ENCODE results near the gene AP5Z1.

AP5Z1 gene

DNA sequence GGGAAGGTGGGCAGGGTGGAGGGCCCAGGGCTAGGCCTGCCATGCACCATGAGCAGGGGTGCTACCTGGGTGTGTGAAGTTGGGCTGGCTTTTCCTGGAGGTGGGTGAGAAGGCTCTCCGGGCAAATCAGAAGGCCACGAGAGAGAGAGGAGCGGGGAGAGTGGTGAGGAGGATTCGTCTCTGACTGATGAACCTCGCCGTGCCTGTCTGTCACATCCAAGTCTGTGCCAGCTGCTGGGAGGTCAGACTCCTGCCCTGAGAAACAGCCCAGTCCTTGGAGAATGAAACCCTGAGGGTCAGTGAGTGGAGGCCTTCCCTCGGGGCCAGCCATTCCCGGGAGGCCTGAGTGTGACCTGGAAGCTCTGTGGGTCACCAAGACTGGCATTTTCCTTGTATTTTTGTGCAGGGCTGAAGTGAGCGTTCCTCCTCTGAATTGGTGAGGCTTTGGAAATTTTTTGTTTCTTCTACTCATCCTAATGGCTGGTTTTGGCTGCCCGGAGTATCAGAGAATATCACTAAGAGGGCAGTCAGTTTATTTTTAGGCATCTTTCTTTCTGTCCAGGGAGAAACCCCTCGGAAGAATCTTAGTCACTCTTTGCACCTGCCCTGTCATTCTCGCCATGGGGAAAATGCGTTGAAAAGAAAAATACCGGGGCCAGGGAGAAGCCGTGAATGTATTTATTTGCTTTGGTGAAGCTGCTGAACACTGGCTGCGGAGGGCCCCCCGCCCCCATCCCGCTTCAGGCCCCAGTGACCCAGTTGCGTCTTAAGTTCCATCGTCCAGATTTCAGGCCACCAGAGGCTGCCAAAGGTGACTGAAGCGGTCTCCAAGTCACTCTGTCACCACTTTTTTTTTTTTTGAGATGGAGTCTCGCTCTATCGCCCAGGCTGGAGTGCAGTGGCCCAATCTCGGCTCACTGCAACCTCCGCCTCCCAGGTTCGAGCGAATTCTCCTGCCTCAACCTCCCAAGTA lies 6.5 kb upstream of the AP5Z1 start:
- DNase-seq = no peak

GRCh38 chr7:4769761-4770160 lies 5.7 kb upstream of the AP5Z1 start:
- DNase-seq = no peak

DNA sequence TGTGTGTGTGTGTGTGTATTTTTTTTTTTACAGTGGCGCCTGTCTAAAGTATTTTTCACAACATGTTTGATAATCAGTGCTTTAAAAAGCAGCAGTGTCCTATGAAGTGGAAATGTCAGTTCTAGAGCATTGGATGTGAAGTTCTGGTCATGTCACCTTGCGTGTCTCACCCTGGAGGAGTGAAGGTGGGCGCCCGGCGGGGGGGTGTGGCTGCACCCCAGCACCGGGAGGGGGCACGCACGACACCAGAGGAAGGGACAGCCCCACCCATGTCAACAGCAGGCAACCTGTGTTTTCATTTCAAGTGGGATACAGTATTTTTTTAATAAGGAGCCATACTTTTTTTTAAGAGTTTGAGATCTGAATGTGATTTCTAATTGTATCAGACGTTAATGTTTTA lies 4.5 kb upstream of the AP5Z1 start:
- no peak for DNase-seq

DNA sequence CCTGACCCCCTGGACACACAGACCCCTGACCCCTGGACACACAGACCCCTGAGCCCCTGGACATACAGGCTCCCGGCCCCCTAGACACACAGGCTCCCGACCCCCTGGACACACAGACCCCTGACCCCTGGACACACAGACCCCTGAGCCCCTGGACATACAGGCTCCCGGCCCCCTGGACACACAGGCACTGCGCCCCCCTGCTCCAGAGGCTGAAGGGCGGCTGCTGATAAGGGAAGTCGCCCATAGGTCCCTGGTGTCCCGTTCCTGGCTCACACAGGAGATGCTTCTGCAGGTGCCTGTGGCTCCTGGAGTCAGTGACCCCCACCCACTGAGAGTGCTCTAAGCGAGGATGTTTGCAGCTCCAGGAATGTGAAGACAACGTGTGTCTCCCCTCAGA lies 3.7 kb upstream of the AP5Z1 start:
- no peak for DNase-seq

DNA sequence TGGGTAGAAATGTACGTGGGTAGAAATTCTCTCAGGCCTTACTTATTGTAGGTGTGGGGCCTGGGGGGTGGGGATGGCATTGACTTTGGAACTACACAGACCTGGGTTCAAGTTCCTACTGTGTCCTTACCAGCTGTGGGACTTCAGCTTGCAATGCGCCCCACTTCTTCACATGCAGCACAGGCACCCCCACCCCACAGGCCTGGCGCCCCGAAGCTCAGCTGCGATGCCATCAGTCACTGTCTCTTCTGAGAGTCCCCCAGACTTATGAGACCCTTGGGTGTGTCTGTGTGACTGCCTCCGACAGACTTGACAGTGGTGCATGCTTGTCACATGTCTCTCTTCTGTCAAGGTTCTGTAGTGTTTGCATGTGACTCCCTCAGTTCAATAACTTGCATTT lies 3.1 kb upstream of the AP5Z1 start:
- DNase-seq = no peak

DNA sequence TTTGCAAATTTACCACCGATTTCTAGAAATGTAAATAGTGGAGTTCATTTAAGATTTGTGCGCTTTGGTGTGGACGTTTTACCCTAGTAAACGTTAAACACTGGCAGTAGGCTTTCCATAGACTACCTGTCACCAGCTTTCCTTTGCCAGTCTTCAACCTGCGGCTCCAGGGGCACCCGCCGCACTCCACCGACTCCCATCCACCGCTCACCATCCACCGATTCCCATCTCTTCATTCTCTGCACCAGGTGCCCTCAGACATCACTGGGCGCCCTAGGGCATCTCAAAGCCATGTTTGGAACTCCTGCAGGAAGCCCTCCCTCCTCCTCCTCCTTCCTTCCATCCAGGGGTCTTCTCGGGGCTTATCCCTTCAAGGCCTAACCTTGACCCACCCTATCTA lies 1.4 kb upstream of the AP5Z1 start:
- DNase-seq = no peak

DNA sequence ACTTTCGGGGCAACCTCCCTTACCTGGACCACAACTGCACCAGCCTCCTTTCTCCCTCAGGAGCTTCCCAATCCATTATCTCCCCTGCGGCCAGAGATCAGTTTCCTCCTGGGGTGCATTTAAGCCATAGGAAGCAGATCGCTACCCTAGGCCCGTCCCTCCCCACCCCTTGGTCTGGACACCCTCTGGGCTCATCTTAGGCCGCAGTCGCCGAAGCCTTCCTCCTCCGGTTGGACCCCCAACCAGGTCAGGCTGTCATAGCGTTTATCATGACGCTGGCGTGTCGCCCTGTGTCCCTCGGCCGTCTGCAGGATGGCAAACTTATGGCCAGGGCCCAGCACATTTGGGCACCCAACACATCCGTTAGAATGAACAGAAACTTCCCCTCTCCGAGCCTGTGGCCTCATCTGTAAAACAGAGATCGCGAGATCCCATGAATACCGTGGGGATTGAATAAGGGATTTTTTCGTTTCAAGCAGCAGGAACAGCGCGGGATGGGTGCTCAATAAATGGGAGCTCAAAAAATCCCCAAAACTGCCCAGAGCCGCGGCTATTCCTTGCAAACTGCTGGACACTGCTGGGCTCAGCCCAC lies 669 bp upstream of the AP5Z1 start:
- DNase-seq = peak; percentile 71

DNA sequence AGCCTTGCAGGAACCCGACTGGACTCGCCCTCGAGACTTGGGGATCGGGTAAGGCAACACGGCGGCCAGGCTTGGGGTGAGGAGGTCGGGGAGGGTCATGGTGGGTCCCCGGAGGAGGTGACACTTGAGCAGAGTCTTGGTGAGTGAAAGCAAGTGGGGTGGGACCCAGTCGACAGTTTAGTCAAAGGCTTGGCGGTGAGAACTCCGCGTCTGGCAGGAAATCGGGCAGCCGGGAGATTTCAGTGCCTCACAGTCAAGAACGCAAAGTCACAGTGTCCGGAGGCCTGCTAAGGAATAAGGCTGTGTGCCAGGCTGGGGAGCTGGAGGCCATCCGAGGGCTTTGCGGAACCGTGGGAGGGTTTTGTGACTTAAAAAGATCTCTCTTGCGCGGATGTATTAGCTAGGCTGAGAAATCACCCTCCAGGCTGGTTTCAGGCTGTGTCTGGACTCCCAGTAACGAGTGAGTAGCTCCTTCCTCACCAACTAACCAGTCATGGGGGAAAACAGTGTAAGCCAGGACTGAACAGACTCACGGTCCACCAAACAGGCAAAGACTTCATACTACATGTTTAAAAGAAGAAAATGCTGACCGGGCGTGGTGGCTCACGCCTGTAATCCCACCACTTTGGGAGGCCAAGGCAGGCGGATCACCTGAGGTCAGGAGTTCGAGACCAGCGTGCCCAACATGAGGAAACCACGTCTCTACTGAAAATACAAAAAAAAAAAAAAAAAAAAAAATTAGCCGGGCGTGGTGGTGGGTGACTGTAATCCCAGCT lies 613 bp downstream of the AP5Z1 start:
- DNase-seq = peak; percentile 63

DNA sequence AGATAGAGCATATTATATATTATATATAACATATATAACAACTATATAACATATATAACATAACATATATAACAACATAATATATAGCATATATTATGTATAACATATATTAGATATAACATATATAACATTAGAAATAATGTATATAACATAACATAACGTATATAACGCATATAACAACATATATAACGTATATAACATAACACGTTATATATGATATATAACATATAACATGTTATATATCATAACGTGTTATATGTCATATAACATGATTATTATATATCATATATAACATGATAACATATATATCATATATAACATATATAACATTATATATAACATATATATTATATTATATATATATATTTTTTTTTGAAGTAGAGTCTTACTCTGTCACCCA lies 3.7 kb downstream of the AP5Z1 start:
- DNase-seq = no peak

DNA sequence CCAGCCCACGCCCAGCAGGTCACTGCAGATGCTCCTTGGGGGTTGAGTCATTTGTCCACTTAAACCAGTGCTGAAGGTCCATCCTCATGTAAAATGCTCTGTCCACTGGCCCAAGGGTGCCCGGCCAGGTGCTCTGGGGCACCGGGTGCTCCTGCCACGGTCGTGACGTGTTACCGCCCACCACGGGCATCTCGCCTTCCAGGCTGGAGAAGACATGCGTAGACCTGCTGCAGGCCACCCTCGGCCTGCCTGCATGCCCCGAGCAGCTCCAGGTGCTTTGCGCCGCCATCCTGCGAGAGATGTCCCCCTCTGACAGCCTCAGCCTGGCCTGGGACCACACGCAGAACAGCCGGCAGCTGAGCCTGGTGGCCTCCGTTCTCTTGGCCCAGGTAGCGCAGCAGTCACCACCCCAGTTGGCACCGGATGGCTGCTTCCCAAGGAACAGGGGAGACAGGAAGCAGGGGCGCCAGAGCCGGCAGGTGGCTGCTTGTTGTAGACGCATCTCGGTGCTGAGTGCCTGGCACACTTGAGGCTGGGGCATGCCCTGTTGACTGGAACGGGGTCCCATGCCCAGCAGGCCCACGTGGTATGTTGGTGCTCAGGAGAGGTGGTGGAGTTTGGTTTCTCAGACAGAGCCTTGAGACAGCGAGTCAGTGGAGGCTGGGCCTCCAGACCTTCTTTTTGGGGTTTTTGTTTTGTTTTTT lies 6.1 kb downstream of the AP5Z1 start:
- DNase-seq = no peak

DNA sequence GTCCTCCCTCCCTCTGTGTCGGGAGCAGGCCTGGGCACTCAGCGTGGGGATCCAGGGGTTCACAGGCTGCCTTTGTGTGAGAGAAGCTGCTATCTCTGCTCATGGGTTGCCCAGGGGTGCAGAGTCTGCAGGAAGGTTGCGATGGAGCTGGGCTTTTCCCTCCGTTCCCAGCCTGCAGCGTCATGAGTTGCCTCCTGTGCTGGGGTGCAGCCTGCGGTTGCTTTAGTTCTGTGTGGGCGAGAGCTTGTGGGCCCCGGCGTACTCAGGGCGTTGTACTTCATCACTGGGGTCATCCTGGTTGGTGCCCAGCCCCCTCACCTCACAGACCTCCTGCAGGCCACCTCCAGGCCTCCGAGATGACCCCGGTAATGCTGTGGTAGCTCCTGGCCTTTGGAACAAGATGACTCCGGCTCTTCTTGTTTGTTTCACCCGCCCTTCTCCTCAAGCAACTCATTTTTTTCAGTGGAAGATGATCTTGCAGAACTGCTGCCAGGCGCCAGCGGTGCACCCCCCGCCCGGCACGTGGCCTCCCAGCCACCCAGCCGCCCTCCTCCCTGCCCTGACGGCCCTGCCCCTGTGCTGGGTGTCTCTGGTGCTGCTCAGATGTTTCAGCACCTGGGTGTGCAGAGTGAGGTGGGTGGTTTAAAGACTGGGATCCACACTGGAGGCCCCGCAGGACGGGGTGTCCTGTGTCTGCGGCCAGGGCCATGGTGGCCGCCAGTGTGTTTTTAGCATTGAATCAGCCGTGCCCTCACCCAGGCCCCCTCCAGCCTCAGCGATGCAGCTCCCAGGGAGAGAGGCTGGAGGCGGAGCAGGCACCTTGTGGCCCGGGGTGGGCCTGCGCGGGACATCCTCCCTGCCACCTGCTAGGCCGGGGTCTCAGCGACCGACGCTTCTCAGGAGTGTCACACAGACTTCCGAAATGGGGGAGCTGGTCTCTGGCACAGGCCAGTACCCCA lies 7.2 kb downstream of the AP5Z1 start:
- no peak for DNase-seq

DNA sequence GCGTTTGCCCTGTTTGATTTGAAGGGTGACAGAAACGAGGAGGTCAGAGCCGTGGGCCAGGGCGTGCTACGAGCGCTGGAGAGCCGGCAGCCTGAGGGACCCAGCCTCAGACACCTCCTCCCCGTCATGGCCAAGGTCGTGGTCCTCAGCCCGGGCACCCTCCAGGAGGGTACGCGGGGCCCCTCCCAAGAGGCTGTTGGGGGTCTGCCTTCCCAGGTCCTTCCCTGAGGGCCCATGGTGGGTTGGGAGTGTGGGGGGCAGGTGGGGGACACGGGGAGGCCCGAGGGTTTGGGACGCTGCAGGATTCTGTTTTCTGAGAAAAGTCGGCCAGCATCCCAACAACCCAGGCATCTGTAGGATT lies 7.8 kb downstream of the AP5Z1 start:
- no peak for DNase-seq

DNA sequence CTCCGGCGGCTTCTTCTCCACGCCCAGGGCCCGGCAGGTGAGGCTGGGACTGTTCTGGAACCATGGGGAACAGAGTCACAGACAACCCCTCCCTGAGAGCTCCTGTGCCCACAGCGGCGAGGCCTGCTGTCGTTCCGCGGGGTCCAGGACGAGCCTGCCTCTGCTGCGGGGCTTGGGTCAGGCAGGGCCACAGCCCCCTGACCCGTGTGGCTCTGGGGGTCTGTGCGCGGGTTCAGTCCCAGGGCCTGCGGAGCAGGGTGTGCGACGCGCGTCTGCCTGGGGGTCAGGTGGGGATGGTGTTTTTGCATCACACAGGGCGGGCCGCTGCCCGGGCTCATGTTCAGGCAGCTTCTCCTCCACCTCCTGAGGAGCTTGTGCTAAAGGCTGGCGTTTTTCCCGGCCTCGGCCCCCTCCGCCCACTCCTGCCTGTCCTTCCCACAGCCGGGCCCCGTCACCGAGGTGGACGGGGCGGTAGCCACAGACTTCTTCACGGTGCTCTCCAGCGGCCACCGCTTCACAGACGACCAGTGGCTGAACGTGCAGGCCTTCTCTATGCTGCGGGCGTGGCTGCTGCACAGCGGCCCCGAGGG lies 8.4 kb downstream of the AP5Z1 start:
- DNase-seq = no peak

- no peak for DNase-seq
These were observed 9.4 kb downstream of the AP5Z1 start for GRCh38 chr7:4784799-4785198.

DNA sequence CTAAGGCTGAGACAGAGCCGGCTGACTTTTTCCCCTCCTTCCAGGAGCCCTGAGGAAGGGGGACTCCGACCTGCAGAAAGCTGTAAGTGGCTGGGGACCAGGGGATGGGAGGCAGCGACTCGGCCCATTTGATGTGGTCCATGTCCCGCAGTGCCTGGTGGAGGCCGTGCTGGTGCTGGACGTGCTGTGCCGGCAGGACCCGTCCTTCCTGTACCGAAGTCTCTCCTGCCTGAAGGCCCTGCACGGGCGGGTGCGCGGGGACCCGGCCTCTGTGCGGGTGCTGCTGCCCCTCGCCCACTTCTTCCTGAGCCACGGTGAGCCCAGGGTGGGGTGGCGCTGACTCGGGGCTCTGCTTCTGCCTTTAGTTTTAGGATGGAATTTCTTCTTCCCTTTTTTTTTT lies 9.9 kb downstream of the AP5Z1 start:
- DNase-seq = no peak

- no peak for DNase-seq
These were observed 10.6 kb downstream of the AP5Z1 start for GRCh38 chr7:4786015-4786414.

GRCh38 chr7:4787541-4787940 lies 12.1 kb downstream of the AP5Z1 start:
- DNase-seq = no peak

DNA sequence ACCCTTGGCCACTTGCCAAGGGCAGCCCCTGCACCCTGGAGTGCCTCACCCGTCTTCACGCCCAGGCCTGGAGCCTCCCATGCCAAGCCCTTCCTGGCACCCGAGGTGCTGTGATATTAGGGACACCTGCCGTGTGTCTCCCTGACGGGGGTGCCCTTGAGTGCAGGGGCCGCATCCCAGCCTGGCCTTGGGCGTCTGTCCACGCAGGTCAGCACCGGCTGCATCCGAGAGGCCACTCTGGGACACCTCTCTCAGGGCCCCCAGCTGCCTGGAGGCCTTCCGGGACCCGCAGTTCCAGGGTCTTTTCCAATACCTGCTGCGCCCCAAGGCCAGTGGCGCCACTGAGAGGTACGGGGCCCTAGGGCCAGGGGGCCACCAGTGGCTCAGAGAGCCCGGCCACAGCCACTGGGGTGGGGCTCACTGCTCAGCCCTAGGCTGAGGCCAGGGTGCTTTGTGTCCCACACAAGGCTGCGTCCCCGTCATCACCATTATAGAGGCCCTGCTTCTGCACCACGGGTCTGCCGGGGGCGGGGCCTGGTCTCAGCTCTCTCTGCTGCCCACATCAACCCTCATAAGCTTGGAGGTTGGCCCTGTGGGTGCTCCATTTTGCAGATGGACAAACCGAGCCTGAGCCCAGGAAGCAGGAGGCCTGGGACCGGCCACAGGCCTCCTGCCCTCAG lies 12.7 kb downstream of the AP5Z1 start:
- DNase-seq = no peak

DNA sequence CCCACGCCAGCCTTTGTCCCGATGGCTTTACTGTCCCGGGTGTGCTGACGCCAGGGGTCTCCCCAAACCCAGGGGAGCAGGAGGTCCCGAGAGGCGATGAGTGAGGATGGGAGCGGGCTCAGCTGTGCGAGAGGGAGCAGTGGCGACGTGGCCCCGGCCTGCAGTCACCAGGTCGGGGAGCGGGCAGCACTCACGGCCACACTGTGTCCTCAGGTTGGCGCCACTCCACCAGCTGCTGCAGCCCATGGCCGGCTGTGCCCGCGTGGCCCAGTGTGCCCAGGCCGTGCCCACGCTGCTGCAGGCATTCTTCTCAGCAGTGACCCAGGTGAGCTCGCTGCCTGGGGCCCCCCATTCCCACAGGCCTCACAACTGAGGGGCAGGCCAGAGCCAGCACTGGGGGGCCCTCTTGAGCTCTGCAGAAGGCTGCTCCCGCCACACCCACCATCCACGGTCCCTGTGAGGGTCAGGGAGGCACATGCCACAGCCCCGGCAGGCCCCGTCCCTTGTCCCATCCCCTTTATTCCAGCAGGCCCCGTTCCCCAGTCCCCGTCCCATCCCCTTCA lies 13.3 kb downstream of the AP5Z1 start:
- no peak for DNase-seq
